Ectodermal cell (in vitro differentiated cells): ENCODE measurements around the gene VILL.
"Not testable (repeated sequence)": the region's sequence is repeated elsewhere in the genome, so short reads cannot be mapped to it uniquely, and the experiment has no call there.

ENCODE experiments used
- H3K27ac ChIP-seq: 2 replicates; pipeline ENCODE4 v1.7.0; 2013; ENCODE audit warnings: mild to moderate bottlenecking, low read depth, low read length; ENCODE audit not compliant: insufficient read depth, poor library complexity, severe bottlenecking
- H3K27me3 ChIP-seq: 2 replicates; pipeline ENCODE4 v1.7.0; 2013; ENCODE audit warnings: mild to moderate bottlenecking, low read length; ENCODE audit not compliant: insufficient read depth, control insufficient read depth, poor library complexity, severe bottlenecking
- H3K36me3 ChIP-seq: one replicate; pipeline ENCODE4 v1.7.0; 2013; ENCODE audit warnings: low read length; ENCODE audit not compliant: control insufficient read depth, insufficient read depth
- H3K4me1 ChIP-seq: one replicate; pipeline ENCODE4 v1.7.0; 2013; ENCODE audit warnings: low read length; ENCODE audit not compliant: control insufficient read depth, insufficient read depth
- H3K4me3 ChIP-seq: 2 replicates; pipeline ENCODE4 v1.7.0; 2013; ENCODE audit warnings: low read depth, low read length, control low read depth; ENCODE audit not compliant: insufficient read depth
- H3K9me3 ChIP-seq: 2 replicates; pipeline ENCODE4 v1.7.0; 2013; ENCODE audit warnings: mild to moderate bottlenecking, low read length, moderate library complexity; ENCODE audit not compliant: control insufficient read depth
- WGBS, 2 experiments: methylation state at CpG; one replicate each; pipeline ENCODE4 v1.1.7; 2013; ENCODE audit warnings: missing lambda C conversion rate in 2 of 2; 5-methylcytosine and 5-hydroxymethylcytosine counted together

Gene VILL

DNA sequence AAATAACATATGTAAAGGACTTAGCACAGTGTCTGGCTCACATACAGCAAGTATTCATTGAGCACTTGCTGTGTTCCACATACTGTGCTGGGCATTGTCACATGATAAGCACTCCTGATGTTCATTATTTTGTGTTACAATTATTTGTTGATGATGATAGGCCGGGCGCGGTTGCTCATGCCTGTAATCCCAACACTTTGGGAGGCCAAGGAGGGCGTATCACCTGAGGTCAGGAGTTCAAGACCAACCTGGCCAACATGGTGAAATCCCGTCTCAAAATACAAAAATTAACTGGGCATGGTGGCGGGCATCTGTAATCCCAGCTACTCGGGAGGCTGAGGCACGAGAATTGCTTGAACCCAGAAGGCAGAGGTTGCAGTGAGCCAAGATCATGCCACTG is 18.5 kb upstream of the VILL start:
- H3K27ac ChIP-seq, H3K4me3 ChIP-seq, H3K27me3 ChIP-seq, H3K9me3 ChIP-seq, H3K36me3 ChIP-seq, H3K4me1 ChIP-seq: not testable (repeated sequence)
- 88 to 89% methylated on average over 8 of the region's 8 CpGs for WGBS, 2 experiments

DNA sequence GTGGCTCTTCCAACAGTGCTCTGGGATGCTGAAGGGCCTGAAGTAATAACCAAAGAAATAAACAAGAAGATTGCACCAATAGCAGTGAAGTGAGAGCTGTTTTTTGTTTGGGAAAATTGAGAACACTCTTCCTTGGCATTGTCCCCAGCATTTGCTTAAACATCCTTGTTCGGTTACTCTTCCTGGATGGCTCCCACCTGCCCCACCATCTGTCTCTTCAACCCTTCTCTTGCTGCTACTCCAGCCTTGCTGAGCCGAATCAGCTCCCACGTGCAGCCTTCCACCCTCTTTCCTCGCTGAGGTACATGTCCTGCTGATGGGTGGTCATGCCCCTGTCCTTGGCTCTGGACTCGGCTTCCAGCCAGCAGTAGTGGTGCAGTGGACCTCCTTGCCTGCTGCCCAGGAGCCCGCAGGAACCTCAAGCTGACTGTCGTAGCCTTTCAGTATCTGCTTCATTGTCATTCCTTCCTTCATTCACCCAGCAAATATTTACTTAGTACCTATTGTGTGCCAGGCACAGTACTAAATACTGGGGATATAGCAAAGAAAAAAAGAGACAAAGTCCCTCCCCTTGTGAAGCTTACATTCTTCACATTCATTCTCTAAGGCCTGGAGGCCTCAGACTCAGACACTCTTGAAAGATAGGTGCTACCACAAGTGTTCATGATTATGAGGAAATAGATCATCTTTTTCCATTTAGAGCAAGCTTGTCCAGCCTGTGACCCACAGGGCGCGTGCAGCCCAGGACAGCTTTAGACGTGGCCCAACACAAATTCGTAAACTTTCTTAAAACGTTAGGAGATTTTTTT is 17.1 kb upstream of the VILL start:
- Histone ChIP-seq H3K27me3 (no peaks in the 10 kb centered on the region), H3K36me3 (no peaks in the 10 kb centered on the region), H3K4me3 (no peak overlapping the region), H3K27ac (no peak overlapping the region), H3K9me3 (no peaks in the 10 kb centered on the region), H3K4me1 (no peaks in the 10 kb centered on the region)
- 83 to 84% methylated on average over 12 of the region's 12 CpGs for WGBS, 2 experiments

GRCh38 chr3:37974121-37975083 is 16.2 kb upstream of the VILL start:
- no peaks in the 10 kb centered on the region for H3K27me3 ChIP-seq
- no peaks in the 10 kb centered on the region for H3K36me3 ChIP-seq
- H3K9me3 ChIP-seq: no peaks in the 10 kb centered on the region
- no peak overlapping the region for H3K27ac ChIP-seq
- no peak overlapping the region for H3K4me3 ChIP-seq
- H3K4me1 ChIP-seq: no peaks in the 10 kb centered on the region
- WGBS, 2 experiments: 81 to 85% methylated on average over 9 of the region's 9 CpGs

DNA sequence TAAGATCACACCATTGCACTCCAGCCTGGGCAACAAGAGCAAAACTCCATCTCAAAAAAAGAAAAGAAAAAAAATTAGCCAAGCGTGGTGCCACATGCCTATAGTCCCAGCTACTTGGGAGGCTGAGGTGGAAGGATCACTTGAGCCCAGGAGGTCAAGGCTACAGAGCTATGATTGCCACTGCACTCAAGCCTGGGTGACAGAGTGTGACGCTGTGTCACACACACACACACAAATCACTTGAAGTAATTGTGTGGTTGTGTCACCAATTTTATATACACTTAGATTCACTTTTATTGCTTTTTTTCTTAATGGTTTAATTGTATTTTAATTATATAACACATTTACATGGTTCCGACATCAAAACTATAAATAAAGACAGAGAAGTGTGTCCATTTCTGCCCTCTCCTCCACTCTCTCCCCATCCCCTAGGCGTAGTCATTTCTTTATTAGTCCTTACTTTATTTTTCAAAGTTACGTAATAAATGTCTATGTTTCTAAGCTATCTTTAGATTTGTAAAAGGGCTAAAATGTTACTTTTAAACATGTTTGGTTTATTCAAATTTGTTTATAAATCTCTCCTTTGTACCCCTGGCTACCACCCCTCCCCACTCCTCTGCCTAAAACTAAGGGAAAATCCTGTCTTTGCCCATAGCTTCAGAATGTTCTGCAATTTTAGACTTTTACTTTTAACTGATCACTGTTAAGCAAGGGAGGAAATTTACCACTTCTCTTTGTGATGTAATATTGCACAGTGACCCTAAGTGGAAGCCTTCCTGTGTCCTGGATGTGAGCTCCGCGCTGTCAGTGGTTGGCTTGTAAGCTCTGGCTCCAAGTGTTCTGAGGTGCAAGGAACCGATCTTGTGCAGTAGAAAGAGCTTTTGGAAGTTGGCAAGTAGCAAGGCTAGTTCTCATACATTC is 10.8 kb upstream of the VILL start:
- H3K4me1 ChIP-seq: no peaks in the 10 kb centered on the region
- 85 to 87% methylated on average over 6 to 7 of the region's 8 CpGs for WGBS, 2 experiments
- no peak overlapping the region for H3K27ac ChIP-seq
- no peak overlapping the region for H3K4me3 ChIP-seq
- H3K36me3 ChIP-seq: peaks cover 4% of the 10 kb centered on the region
- H3K27me3 ChIP-seq: no peaks in the 10 kb centered on the region
- H3K9me3 ChIP-seq: no peaks in the 10 kb centered on the region

- Histone ChIP-seq H3K4me1 (no peaks in the 10 kb centered on the region), H3K36me3 (peaks cover 4% of the 10 kb centered on the region), H3K9me3 (no peaks in the 10 kb centered on the region), H3K27me3 (no peaks in the 10 kb centered on the region), H3K27ac (no peak overlapping the region), H3K4me3 (no peak overlapping the region)
- 95% methylated on average over 13 of the region's 14 CpGs for WGBS, 2 experiments
Observed at GRCh38 chr3:37980462-37981347, 9.9 kb upstream of the VILL start.

DNA sequence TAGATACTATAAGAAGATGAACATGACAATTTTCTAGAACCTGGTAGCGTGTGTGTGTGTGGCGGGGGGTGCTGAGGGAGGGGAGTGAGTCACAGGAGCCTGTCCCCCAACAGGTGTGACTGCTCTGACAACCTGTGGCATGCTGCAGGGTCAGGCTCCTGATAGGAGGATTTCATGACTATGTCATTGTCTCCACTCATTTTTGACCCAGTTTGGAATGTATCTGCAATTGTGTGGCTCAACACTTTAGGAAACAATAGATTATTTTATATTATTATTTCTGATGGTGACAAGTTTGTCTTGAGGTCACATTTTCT is 9.3 kb upstream of the VILL start:
- no peaks in the 10 kb centered on the region for H3K4me1 ChIP-seq
- no peaks in the 10 kb centered on the region for H3K9me3 ChIP-seq
- H3K27ac ChIP-seq: no peak overlapping the region
- H3K4me3 ChIP-seq: no peak overlapping the region
- H3K36me3 ChIP-seq: peaks cover 4% of the 10 kb centered on the region
- H3K27me3 ChIP-seq: no peaks in the 10 kb centered on the region
- 86 to 94% methylated on average over 2 of the region's 2 CpGs for WGBS, 2 experiments

DNA sequence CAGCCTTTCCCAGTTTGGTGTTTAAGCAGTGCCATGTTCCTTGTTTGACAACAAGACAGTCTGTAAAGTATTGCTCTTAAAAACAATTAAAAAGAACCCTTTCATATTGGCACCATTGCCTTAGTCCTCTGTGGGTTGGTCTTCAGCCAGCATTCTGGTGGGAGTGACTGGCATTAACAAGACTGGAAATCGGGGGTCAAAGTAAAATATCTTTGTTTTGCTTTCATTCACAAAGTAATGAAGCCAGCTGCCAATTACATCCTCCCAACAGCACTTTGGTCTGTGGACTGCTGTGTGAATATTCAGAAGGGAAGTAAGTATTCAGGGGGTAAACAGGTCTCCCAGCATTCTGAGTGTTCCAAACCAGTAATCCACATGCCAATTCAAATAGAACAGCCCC is 8.3 kb upstream of the VILL start:
- H3K4me3 ChIP-seq: no peak overlapping the region
- WGBS, 2 experiments: 89 to 100% methylated on average over 1 of the region's 1 CpG
- no peaks in the 10 kb centered on the region for H3K9me3 ChIP-seq
- H3K27me3 ChIP-seq: no peaks in the 10 kb centered on the region
- H3K27ac ChIP-seq: no peak overlapping the region
- no peaks in the 10 kb centered on the region for H3K4me1 ChIP-seq
- H3K36me3 ChIP-seq: peaks cover 4% of the 10 kb centered on the region

DNA sequence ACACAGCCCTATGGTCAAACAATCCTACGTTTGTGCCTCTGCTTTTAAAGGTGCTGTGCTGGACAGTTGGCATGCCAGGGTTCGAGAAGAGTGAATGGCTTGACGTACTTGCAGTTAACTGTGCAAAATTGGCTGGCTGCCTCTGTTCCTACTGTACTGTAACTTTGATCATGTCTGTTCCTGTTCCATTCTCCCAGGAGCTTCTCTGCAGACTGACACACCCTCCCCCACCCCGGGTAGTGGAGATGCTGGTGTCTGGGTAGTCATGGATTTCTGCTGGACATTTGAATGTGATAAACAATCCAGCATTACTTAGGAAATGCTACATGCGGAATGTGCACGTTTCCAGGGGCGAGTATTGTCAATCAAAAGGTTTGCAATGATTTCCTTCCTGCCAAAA is 6.5 kb upstream of the VILL start:
- no peak overlapping the region for H3K27ac ChIP-seq
- no peak overlapping the region for H3K4me3 ChIP-seq
- no peaks in the 10 kb centered on the region for H3K27me3 ChIP-seq
- H3K36me3 ChIP-seq: peaks cover 4% of the 10 kb centered on the region
- H3K9me3 ChIP-seq: no peaks in the 10 kb centered on the region
- no peaks in the 10 kb centered on the region for H3K4me1 ChIP-seq
- WGBS, 2 experiments: 90 to 94% methylated on average over 6 to 7 of the region's 7 CpGs

- no peaks in the 10 kb centered on the region for H3K4me1 ChIP-seq
- H3K36me3 ChIP-seq: peaks cover 4% of the 10 kb centered on the region
- 84% methylated on average over 7 of the region's 7 CpGs for WGBS, 2 experiments
- no peaks in the 10 kb centered on the region for H3K27me3 ChIP-seq
- no peak overlapping the region for H3K27ac ChIP-seq
- H3K9me3 ChIP-seq: no peaks in the 10 kb centered on the region
- H3K4me3 ChIP-seq: no peak overlapping the region
Observed at GRCh38 chr3:37984596-37984995, 6.0 kb upstream of the VILL start.
